COLO829 (cell line): Measurements from ENCODE around the gene UGGT1.
A peak's percentile ranks its signal among the peaks of the same experiment; 100 is the strongest.

ENCODE experiments used
- DNase-seq: peaks from one replicate; pipeline ENCODE4 v3.0.0; 2012; ENCODE audit warnings: low spot score

The UGGT1 gene, protein sequence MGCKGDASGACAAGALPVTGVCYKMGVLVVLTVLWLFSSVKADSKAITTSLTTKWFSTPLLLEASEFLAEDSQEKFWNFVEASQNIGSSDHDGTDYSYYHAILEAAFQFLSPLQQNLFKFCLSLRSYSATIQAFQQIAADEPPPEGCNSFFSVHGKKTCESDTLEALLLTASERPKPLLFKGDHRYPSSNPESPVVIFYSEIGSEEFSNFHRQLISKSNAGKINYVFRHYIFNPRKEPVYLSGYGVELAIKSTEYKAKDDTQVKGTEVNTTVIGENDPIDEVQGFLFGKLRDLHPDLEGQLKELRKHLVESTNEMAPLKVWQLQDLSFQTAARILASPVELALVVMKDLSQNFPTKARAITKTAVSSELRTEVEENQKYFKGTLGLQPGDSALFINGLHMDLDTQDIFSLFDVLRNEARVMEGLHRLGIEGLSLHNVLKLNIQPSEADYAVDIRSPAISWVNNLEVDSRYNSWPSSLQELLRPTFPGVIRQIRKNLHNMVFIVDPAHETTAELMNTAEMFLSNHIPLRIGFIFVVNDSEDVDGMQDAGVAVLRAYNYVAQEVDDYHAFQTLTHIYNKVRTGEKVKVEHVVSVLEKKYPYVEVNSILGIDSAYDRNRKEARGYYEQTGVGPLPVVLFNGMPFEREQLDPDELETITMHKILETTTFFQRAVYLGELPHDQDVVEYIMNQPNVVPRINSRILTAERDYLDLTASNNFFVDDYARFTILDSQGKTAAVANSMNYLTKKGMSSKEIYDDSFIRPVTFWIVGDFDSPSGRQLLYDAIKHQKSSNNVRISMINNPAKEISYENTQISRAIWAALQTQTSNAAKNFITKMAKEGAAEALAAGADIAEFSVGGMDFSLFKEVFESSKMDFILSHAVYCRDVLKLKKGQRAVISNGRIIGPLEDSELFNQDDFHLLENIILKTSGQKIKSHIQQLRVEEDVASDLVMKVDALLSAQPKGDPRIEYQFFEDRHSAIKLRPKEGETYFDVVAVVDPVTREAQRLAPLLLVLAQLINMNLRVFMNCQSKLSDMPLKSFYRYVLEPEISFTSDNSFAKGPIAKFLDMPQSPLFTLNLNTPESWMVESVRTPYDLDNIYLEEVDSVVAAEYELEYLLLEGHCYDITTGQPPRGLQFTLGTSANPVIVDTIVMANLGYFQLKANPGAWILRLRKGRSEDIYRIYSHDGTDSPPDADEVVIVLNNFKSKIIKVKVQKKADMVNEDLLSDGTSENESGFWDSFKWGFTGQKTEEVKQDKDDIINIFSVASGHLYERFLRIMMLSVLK (N-terminal part only)

DNA sequence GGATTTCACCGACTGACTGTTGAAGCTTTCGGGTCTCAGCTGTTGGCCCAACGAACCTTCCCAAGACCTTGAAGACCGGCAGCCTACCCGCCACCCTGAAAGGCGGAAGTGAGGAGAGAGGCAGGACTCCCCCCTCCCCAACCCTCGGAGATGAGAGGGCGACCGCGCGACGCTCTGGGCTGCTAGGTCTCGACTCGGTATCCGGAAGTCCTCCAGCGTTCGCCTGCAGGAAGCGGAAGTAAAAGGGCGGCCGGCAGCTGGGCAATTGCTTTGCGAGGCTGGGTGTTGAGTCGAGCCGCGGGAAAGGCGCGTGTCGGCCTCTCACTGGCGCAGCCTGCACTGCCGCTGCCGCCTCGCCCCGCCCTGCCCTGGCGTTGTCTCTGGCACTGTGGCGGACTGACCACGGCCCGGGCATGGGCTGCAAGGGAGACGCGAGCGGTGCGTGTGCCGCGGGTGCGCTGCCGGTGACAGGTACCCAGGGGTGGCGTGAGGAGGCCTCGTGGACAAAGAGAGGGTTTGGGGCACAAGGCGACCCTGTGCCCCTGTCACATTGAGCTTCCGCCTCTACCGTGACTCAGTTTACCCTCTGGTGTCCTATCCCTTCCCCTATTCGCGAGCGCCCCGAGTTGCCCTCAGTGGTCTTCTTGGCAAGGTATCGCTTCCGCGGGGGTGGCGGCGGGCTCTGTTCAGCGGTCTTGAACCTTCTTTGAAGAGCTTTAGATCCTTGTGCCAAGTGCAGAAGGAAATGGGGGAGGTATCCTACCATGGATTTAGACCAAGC is at the start of gene UGGT1:
Gene UGGT1, plus strand, starts transcription at position 256 of the 781 bp plus-strand sequence. Its CDS starts 158 bp downstream, at position 414.
- DNase-seq = peak; percentile 95

DNA sequence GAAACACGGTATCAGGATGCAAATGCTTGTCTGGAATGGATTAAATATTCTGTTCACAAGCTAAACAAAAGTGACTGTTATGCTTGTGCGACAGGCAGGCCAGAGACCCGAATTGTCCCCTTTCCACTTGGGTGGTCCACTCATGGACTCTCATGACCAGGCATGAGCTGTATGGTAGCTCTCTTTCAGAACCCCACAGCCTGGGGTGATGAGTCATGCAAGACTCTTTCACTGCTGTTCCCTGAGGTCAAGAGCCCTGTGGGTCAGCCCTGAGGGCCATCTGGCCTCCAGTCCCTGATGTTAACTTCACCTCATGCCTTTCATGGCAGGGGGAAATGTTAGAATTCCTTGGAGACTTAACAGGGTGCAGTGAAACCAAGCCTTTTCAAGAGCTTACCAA is 49.4 kb upstream of the UGGT1 start:
- DNase-seq = no peak

DNA sequence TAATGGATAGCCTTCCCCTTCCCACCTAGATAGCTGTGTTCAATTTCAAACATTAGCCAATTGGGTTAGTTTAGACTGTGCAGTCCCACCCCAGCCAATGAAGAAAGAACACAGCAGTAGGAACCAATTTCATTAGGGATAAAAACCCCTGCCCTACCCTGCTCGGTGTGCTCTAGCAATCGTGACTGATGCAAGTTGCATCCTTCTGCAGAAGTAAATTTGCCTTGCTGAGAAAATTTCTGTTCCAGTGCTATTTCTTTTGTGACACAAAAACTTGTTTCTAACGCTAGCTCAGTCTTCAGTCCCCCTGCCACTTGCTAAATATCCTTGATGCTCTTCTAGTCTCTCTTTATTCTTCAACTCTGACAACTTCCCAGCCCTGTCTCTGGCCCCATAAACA is 48.0 kb upstream of the UGGT1 start:
- no peak for DNase-seq

DNA sequence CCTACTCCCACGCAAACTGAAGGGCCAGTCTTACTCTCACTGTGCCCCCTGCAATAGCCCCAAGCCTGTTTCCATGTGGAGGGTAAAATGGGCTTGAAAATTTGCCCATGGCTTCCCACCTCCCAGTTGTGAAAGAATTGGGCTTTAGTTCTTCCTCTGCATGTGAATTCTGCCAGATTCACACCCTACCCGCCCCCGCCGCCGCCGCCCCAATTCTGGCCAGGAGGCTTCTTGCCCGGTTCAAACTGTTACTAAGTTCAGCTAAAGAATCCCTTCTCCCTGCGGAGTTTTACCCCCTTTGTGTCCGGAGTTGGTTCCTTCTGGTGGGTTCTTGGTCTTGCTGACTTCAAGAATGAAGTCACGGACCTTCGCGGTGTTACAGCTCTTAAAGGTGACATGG is 37.7 kb upstream of the UGGT1 start:
- DNase-seq = no peak

DNA sequence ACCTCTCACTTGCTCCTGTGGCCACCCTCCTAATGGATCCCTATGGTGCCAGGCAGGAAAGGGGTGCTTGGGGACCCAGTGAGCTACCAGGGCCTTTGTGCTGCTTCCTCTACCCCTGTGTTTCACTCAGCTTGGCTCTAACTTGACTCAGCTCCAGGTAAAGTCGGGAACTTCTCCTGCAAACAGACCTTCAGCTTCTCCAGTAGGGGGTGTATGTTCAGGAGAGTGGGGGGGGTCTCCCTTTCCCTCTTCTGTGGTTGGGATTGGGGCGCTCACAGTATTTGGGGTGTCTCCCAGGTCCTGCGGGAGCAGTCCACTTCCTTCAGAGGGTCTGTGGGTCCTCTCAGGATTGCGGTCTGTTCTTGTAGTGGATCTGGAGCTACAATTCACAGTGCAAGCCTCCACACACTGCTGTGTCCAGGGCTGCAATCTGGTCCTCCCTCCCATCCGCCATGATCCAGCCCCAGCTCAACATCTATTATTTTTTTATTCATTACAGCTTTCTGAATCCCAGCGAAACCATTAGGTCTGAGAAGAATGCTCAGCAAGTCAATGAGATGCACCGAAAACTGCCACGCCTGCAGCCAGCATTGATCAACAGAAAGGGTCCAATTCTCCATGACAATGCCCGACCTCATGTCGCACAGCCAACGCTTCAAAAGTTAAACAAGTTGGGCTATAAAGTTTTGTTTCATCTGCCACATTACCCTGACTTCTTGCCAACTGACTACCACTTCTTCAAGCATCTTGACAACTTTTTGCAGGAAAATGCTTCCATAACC is 36.7 kb upstream of the UGGT1 start:
- no peak for DNase-seq

DNA sequence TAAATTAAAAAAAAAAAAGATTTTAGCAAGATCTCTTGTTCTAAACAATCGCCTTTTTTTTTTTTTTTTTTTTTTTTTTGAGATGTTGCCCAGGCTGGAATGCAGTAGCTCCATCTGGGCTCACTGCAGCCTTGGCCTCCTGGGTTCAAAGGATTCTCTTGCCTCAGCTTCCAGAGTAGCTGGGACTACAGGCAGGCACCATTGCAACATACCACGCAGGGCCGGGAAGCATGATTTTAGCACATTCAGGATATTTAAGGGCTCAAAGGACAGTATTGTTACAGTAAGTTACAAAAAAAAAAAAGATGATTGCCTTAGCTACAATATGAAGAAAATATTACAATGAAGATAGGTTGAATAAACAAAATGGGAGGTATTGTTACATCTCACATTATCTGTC is 33.7 kb upstream of the UGGT1 start:
- DNase-seq = peak; percentile 16

DNA sequence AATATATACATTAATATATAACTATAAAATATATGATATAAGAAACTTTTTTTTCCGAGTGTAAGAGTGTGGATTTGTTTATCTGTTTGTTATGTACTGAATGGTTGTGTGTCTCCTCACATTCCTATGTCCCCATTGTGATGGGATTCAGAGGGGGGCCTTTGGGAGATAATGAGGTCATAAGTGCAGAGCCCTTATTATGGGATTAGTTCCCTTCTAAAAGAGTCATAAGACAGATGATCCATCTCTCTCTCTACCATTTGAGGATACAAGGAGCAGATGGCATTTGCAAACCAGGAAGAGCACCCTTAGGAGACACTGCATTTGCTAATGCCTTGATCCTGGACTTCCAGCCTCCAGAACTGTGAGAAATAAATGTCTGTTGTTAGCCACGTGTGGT is 32.9 kb upstream of the UGGT1 start:
- no peak for DNase-seq

DNA sequence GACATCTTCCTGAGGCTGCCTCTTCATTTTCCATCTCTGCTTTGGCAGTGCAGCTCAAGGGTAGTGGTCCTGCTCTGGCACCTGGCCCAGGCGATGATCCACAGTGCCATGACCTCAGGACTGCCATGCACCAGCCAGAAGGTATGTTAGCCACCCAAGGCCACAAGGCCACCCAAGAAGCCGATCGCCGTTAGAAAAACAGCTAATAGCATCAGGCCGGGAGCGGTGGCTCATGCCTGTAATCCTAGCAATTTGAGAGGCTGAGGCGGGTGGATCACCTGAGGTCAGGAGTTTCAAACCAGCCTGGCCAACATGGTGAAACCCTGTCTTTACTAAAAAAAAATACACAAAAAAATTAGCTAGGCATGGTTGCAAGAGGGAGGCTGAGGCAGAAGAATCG is 28.4 kb upstream of the UGGT1 start:
- DNase-seq = no peak

DNA sequence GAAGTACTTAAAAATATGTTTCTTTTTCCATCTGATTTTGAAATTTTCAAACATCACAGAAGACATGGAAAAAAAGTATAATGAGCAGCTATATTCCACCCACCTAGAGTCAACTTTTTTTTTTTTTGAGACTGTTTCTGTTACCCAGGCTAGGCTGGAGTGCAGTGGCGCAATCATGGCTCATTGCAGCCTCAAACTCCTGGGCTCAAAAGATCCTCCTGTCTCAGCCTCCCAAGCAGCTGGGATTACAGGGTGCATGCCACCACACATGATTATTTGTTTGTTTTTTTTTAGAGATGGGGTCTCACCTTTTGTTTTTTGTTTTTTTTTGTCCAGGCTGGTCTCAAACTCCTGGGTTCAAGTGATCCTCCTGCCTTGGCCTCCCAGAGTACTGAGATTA is 26.6 kb upstream of the UGGT1 start:
- no peak for DNase-seq

DNA sequence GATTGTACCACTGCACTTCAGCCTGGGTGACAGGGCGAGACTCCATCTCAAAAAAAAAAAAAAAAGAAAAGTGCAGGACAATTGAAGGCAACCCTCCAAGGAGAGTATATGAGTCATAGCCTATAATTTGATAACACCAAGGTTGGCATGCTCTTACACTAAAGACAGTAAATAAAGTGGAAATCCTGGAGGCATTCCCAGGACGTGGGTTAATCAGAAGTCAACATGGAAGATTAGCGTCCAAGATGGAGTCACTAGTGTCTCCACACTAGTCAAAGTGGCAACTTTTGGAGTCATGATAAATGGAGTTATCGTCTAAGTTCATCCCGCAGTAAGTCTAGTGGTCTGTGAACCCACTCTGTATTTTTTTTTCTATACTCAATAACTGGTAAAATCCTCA is 21.2 kb upstream of the UGGT1 start:
- DNase-seq = no peak

DNA sequence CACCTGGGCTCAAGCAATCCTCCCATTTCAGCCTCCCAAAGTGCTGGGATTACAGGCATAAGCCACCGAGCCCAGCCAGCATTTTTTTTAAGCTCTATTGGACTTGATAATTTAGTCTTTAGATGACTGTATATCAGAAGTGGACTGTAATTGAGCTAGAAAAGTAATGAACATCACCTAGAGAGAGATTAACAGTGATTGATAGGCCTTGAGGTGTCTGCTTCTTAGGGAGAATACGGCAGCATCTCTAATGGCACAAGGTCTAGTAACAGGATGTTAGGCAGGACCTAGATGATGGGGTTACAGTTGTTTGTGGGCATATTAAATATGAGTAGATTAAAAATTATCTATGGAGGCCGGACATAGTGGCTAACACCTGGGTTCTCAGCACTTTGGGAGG is 17.7 kb upstream of the UGGT1 start:
- no peak for DNase-seq

DNA sequence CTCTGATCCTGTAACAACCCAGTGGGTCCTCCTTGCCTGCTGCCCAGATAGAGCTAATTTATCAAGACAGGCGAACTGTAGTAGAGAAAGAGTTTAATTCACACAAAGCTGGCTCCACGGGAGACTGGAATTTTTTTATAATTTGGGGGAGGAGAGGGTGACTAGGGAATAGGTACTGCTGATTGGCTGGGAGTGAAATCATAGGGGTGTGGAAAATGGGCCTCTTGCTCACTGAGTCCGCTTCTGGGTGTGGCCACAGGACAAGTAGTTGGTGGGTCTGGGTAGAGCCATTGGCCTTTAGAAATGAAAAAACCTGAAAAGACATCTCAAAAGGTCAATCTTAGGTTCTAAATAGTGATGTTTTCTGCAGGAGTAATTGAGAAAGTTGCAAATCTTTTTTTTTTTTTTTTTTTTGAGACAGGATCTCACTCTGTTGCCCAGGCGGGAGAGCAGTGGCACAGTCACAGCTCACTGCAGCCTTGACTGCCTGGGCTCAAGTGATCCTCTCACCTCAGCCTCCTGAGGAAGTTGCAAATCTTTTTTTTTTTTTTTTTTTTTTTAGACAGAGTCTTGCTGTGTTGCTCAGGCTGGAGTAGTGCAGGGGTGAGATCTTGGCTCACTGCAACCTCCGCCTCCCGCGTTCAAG is 14.4 kb upstream of the UGGT1 start:
- DNase-seq = no peak

DNA sequence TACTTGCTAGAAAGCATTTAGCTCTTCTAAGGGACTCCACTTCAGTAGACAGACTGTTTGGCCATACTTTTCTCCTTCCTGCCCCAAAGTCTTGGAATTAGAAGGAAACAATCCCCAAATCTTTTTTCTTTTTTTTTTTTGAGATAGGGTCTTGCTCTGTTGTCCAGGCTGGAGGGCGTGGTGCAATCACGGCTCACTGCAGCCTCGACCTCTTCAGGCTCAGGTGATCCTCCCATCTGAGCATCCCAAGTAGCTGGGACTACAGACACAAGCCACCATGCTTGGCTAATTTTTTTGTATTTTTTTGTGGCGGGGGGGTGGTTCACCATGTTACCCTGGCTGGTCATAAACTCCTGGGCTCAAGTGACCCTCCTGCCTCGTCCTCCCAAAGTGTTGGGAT is 6.2 kb upstream of the UGGT1 start:
- no peak for DNase-seq

DNA sequence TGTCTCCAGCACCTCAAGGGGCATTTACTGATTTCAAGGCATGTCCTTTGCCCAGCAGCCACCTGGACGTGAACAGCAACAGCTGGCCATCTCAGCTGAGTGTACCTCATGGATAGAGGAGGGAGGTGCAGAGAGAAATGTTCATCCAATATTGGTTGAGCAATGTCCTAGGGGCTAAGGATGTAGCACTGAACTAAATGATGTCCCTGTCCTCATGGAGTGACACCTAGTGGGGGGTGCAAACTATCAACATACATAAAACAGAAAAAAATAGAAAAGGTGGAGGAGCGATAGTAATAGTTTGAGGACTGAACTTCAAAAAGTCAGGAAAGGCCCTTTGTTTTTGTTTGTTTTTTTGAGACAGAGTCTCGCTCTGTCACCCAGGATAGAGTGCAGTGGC is 4.8 kb upstream of the UGGT1 start:
- no peak for DNase-seq

DNA sequence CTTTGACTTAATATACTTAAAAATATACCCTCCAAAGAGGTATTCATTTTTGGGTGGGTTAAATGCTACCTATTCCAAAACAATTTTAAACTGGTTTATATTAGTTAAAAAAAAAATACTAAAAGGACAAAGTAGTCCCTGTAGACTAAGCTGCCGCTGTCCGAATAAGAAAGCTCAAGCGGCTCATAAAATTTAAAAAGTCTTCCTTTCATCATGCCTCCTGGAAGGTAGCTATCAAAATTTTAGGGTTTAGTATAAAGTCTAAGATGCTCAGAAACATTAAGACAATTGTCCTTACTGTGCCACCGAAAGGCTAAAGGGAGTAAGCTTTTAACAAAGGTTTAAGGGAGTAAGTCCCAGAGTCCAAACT is 440 bp upstream of the UGGT1 start:
- DNase-seq = peak; percentile 7

DNA sequence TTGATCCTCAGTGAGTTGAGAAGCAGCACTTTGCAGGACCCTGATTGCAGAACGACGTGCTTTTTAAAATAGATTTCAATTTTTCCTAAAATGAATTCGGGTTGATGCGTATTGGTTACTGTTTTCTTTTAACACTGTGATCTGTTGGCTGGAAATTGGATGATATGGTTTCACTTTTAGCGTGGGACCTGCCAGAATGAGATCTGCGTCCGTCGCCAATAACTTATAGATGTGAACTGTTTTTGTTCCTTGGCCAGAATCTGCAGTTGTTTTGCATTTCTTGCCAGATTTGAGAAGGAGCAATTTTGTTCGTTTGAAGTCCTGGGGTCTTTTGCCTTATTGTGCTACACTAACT is 703 bp downstream of the UGGT1 start:
- no peak for DNase-seq

DNA sequence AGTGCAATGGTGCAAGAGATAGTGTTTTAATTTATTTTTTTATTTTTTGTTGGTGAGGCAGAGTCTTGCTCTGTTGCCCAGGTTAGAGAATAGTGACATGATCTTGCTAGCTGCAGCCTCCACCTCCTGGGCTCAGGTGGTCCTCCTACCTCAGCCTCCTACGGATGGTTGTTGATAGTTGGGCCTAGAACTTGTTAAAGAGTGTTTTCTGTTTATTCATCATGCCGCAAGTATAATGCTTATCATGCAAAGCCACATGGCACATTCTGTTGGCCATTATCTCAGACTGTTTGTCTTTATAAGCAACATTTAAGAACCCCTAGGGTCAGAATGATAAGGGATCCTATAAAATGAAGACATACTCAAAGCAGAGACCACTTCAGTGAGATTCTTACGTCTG is 1.7 kb downstream of the UGGT1 start:
- no peak for DNase-seq

DNA sequence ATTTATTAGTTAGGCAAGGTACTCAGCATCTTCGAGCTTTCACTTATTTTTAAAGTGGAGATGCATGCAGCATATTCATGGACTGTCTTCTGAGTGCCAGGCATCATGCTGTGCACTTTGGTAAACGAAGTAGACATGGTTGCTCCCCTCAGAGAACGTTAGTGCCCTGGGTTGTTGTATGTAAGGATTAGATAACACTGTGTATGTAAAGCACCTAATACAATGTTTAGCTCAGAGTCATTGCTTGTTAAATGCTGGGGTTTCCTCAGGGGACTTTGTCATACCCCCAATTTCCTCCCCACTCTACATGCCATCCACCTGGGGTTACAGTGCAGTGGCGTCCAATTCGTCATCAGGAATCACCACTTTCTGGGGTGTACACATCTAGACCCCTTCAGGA is 2.8 kb downstream of the UGGT1 start:
- DNase-seq = no peak

DNA sequence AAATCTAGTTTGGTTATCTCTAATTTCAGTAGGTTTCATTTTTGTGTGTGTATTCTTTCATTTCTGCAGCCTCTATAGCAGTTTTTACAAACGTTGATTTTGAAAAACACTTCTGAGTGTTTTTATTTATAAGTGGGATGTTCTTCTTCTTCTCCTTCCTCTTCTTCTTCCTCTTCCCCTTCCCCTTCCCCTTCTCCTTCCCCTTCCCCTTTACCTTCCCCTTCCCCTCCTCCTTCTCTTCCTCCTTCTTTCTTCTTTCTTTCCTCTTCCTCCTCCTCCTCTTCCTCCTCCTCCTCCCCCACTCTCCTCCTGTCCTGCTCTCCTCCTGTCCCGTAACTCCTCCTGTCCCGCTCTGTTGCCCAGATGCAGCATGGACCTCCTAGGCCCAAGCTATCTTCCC is 4.2 kb downstream of the UGGT1 start:
- no peak for DNase-seq

DNA sequence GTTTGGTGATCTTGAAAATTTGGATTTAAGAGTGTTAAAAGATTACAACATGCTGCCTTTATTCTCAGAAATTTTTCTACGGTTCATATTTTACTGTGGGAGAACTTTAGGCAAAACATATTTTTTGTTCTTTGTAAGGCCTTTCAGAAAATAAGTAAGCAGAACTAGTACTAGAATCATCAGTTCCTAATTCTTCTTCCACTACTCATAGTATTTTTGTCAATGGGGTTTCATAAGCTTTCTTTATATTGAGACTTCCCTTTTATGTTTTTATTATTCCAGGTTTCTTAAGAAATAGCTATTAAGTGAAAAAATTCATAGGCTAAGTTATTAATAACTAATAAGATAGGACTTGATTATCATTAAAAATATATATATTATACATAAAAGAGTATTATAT is 12.4 kb downstream of the UGGT1 start:
- no peak for DNase-seq

DNA sequence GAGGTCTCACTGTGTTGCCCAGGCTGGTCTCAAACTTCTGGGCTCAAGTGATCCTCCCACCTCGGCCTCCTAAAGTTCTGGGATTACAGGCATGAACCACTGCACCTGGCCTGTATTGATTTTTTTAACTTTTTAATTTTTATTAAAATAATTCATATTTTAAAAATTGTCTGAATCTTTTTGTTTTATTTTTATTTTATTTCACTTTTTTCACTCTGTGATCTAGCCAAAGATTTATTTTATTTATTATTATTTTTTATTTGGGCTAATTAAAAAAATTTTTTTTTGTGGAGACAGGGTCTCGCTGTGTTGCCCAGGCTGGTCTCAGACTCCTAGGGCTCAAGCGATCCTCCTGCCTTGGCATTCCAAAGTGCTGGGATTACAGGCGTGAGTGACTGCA is 14.1 kb downstream of the UGGT1 start:
- no peak for DNase-seq
